ENCODE measurements around the gene ATG14. TPM values are rescaled to one million over a fixed set of nuclear protein-coding genes. Genes with fewer than 3 reads are reported as not detected.
A peak's percentile ranks its signal among the peaks of the same experiment; 100 is the strongest.
"Not testable (repeated sequence)": the region's sequence is repeated elsewhere in the genome, so short reads cannot be mapped to it uniquely, and the experiment has no call there.

The ATG14 gene
- total RNA-seq, 1 donor from 2014 or later: 10.5 TPM

DNA sequence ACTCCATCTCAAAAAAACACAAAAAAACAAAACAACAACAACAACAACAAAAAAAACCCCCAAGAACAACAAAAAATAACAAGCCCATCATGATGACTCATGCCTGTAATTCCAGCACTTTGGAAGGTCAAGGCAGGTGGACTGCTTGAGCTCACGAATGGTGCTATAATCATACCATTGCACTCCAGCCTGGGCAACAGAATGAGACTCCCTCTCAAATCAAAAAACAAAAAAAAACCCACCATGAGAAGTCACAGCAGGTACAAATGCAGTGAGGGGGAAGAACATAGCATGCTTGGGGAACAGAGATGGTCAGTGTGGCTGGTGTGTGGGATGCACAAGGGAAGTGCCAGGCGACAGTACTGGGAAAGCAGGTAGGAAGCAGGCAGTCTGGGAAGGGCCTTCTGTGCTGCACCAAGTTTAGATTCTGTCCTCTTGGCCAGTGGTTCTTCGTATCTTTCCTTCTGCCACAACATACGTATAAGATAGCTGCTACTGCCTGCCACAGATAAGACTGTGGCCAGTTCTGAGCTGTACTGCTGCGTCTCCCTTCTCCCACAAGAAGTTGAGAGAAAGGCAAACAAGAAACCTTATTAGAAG lies 28.0 kb downstream of the ATG14 start:
- no peak for TF ChIP-seq CTCF (IDR thresholded peaks at IDR 0.05; ENCODE audit: insufficient read depth, low read length, severe bottlenecking)
- H3K4me3 ChIP-seq (ENCODE audit: low read depth, low read length): no peak overlapping the region
- FAIRE-seq (no peak), DNase-seq (ENCODE audit: low read depth) (no peak)
- H3K27me3 ChIP-seq (ENCODE audit: control insufficient read depth, insufficient read depth, low read length): no peaks in the 10 kb centered on the region
- H3K36me3 ChIP-seq (ENCODE audit: control insufficient read depth, insufficient read depth, low read length): peaks cover 6% of the 10 kb centered on the region

- not testable (repeated sequence) for DNase-seq (ENCODE audit: low read depth); H3K36me3 ChIP-seq (ENCODE audit: control insufficient read depth, insufficient read depth, low read length); FAIRE-seq; H3K4me3 ChIP-seq (ENCODE audit: low read depth, low read length); H3K27me3 ChIP-seq (ENCODE audit: control insufficient read depth, insufficient read depth, low read length)
These were observed 28.6 kb downstream of the ATG14 start for GRCh38 chr14:55383056-55383466.

DNA sequence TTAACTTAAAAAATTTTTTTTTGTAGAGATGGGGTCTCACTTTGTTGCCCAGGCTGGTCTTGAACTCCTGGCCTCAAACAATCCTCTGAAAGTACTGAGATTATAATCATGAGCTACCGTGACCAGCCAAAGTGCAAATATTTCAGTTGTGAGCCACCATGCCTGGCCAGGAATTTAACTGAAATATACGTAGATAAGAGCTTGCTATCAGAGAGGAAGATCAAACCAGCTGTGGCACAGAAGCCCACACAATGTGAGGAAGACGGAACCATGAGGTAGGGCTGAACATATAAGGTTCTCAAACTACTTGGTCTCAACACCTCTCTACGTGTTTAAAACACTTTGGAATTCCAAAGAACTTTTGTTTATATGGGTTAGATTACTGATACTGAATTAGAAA lies 29.1 kb downstream of the ATG14 start:
- Histone ChIP-seq H3K27me3 (ENCODE audit: control insufficient read depth, insufficient read depth, low read length) (no peaks in the 10 kb centered on the region), H3K36me3 (ENCODE audit: control insufficient read depth, insufficient read depth, low read length) (peaks cover 6% of the 10 kb centered on the region), H3K4me3 (ENCODE audit: low read depth, low read length) (no peak overlapping the region)
- DNase-seq (ENCODE audit: low read depth) (no peak), FAIRE-seq (no peak)
- no peak for TF ChIP-seq CTCF (IDR thresholded peaks at IDR 0.05; ENCODE audit: insufficient read depth, low read length, severe bottlenecking)

DNA sequence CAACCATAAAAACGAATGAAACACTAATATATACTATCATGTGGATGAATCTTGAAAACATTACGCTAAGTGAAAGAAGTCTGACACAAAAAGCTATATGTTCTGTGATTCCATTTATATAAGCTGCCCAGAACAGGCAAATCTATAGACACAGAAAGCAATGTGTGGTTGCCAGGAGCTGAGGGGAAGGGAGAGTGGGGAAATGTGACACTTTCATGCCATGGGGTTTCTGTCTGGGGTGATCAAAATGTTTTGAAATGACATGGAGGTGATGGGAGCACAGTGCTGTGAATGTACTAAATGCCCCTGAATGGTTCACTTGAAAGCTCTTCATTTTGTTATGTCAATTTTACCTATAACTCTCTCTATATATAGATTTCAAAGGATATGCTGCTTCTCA lies 30.1 kb downstream of the ATG14 start:
- peaks cover 6% of the 10 kb centered on the region for H3K36me3 ChIP-seq (ENCODE audit: control insufficient read depth, insufficient read depth, low read length)
- no peak for TF ChIP-seq CTCF (IDR thresholded peaks at IDR 0.05; ENCODE audit: insufficient read depth, low read length, severe bottlenecking)
- no peak for DNase-seq (ENCODE audit: low read depth)
- no peaks in the 10 kb centered on the region for H3K27me3 ChIP-seq (ENCODE audit: control insufficient read depth, insufficient read depth, low read length)
- no peak for FAIRE-seq
- H3K4me3 ChIP-seq (ENCODE audit: low read depth, low read length): no peak overlapping the region

- FAIRE-seq (no peak), DNase-seq (ENCODE audit: low read depth) (peak; percentile 17)
- Histone ChIP-seq H3K4me3 (ENCODE audit: low read depth, low read length) (no peak overlapping the region), H3K27me3 (ENCODE audit: control insufficient read depth, insufficient read depth, low read length) (no peaks in the 10 kb centered on the region), H3K36me3 (ENCODE audit: control insufficient read depth, insufficient read depth, low read length) (peaks cover 7% of the 10 kb centered on the region)
- TF ChIP-seq CTCF (IDR thresholded peaks at IDR 0.05; ENCODE audit: insufficient read depth, low read length, severe bottlenecking): no peak
These were observed 30.6 kb downstream of the ATG14 start for GRCh38 chr14:55381040-55381439.

DNA sequence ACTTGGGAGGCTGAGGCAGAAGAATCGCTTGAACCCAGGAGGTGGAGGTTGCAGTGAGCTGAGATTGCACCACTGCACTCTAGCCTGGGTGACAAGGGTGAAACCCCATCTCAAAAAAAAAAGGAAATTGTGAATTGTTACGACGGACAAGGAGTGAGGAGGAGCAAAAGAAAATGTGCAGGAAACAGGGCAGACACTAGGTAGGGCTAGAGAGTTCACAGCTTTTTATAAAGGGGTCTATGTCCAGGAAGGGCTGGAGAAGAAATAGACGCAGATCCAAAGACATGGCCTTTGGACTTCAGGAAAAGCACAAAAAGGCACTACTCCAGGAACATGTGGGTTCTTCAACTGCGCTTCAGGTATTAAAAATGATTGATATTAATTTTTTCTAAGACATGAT lies 34.4 kb downstream of the ATG14 start:
- no peak for FAIRE-seq
- DNase-seq (ENCODE audit: low read depth): no peak
- no peaks in the 10 kb centered on the region for H3K27me3 ChIP-seq (ENCODE audit: control insufficient read depth, insufficient read depth, low read length)
- no peak overlapping the region for H3K4me3 ChIP-seq (ENCODE audit: low read depth, low read length)
- TF ChIP-seq CTCF (IDR thresholded peaks at IDR 0.05; ENCODE audit: insufficient read depth, low read length, severe bottlenecking): no peak
- peaks cover 7% of the 10 kb centered on the region for H3K36me3 ChIP-seq (ENCODE audit: control insufficient read depth, insufficient read depth, low read length)

All from bronchial epithelial cell (primary cell).